Measurements from ENCODE around the gene SELP. TPM values are rescaled to one million over a fixed set of nuclear protein-coding genes. Genes with fewer than 3 reads are reported as not detected.
A peak's percentile ranks its signal among the peaks of the same experiment; 100 is the strongest.

SELP gene
- total RNA-seq, 2 donors from 2014 or later = 9.1 to 10.8 TPM

- H3K27ac ChIP-seq = no peak overlapping the region
- WGBS = 90% methylated on average over 4 of the region's 4 CpGs
Measured at GRCh38 chr1:169608226-169608625, 21.7 kb downstream of the SELP start.

GRCh38 chr1:169604781-169605560, 25.0 kb downstream of the SELP start:
- TF ChIP-seq CTCF (IDR thresholded peaks at IDR 0.05) (no peak), POLR2A (IDR thresholded peaks at IDR 0.05) (no peak), POLR2AphosphoS5 (IDR thresholded peaks at IDR 0.05) (no peak)
- DNase-seq (ENCODE audit: low spot score) = no peak
- Histone ChIP-seq H3K27me3 (replicated peaks; ENCODE audit: insufficient read depth) (no peaks in the 10 kb centered on the region), H3K27ac (no peak overlapping the region), H3K4me3 (no peak overlapping the region), H3K4me1 (replicated peaks) (no peaks in the 10 kb centered on the region), H3K36me3 (no peaks in the 10 kb centered on the region), H3K9me3 (no peaks in the 10 kb centered on the region)
- intact Hi-C loops (cut with DNase I) = no loop called here
- WGBS = 66% methylated on average over 5 of the region's 5 CpGs

More at GRCh38 chr1:169608226-169608625, 21.7 kb downstream of the SELP start:
- Histone ChIP-seq H3K27me3 (replicated peaks; ENCODE audit: insufficient read depth) (no peaks in the 10 kb centered on the region), H3K36me3 (no peaks in the 10 kb centered on the region), H3K4me3 (no peak overlapping the region), H3K4me1 (replicated peaks) (no peaks in the 10 kb centered on the region), H3K9me3 (no peaks in the 10 kb centered on the region)
- TF ChIP-seq POLR2A (IDR thresholded peaks at IDR 0.05) (no peak), CTCF (IDR thresholded peaks at IDR 0.05) (no peak), POLR2AphosphoS5 (IDR thresholded peaks at IDR 0.05) (no peak)
- intact Hi-C loops (cut with DNase I) = no loop called here
- no peak for DNase-seq (ENCODE audit: low spot score)

GRCh38 chr1:169601096-169601881, 28.6 kb downstream of the SELP start:
- H3K36me3 ChIP-seq = no peaks in the 10 kb centered on the region
- WGBS = 38% methylated on average over 3 of the region's 3 CpGs
- H3K4me1 ChIP-seq (replicated peaks) = no peaks in the 10 kb centered on the region
- intact Hi-C loops (cut with DNase I) = no loop called here
- no peaks in the 10 kb centered on the region for H3K27me3 ChIP-seq (replicated peaks; ENCODE audit: insufficient read depth)
- DNase-seq (ENCODE audit: low spot score) = no peak
- no peaks in the 10 kb centered on the region for H3K9me3 ChIP-seq
- H3K4me3 ChIP-seq = no peak overlapping the region
- no peak for TF ChIP-seq POLR2AphosphoS5 (IDR thresholded peaks at IDR 0.05)
- no peak for TF ChIP-seq POLR2A (IDR thresholded peaks at IDR 0.05)
- peak in 3 of 4 experiments; percentile 29 to 61 (median 52) for TF ChIP-seq CTCF (IDR thresholded peaks at IDR 0.05)
- H3K27ac ChIP-seq = no peak overlapping the region

- no peak for DNase-seq (ENCODE audit: low spot score)
- H3K4me3 ChIP-seq = no peak overlapping the region
- TF ChIP-seq POLR2A (IDR thresholded peaks at IDR 0.05) (no peak), POLR2AphosphoS5 (IDR thresholded peaks at IDR 0.05) (no peak), CTCF (IDR thresholded peaks at IDR 0.05) (no peak)
- H3K36me3 ChIP-seq = no peaks in the 10 kb centered on the region
- H3K4me1 ChIP-seq (replicated peaks) = no peaks in the 10 kb centered on the region
- no peaks in the 10 kb centered on the region for H3K9me3 ChIP-seq
- WGBS = 40% methylated on average over 3 of the region's 3 CpGs
- H3K27me3 ChIP-seq (replicated peaks; ENCODE audit: insufficient read depth) = peaks cover 4% of the 10 kb centered on the region
- H3K27ac ChIP-seq = no peak overlapping the region
- intact Hi-C loops (cut with DNase I) = no loop called here
Measured at GRCh38 chr1:169595764-169596711, 33.9 kb downstream of the SELP start.
